SW 1271 (cell line): ENCODE data around the gene TMPRSS2.
"Not testable (repeated sequence)": the region's sequence is repeated elsewhere in the genome, so short reads cannot be mapped to it uniquely, and the experiment has no call there.

Experiments used
- DNase-seq, 2 experiments: peaks; one replicate each; lab custom pipeline; 2025; lab: John Stamatoyannopoulos, UW

The TMPRSS2 gene

DNA sequence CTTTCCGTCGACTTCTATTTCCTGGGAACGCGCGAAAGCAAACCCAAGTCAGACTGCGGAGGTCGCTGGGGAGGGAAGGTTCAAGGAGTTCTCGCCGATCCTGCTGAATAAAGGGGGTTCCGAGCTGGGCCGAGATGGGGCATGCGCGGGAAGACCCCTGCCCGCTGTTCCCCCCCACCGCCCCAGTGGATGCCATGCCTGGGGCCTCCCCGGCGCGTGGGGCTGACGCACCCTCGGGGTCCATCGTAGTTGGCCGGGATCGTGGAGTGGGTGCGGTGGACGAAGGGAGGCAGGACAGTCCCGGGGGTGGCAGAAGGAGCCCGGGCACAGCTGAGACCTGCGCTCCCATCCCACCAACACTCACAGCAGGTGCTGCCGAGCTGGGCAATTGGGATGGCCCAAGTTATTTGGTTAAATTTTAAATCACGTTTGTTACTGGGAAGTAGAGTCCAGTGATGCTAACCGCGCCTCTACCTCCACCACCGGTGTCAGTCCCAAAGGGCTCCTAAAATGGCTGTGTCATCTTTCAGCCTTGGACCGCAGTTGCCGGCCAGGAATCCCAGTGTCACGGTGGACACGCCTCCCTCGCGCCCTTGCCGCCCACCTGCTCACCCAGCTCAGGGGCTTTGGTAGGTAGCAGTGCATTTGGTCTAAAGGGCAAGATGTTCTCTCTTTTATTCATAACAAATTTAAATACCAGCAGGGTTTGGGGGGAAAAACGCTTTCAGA is 81.1 kb downstream of the TMPRSS2 start:
- no peak for DNase-seq

- no peak for DNase-seq
These were observed 81.8 kb downstream of the TMPRSS2 start, which contains the start of gene MX1 for GRCh38 chr21:41425954-41426675. MX1 (plus strand) TSS chr21:41426239; CDS start chr21:41432071, 5,832 bp downstream.

- no peak for DNase-seq
These were observed 82.4 kb downstream of the TMPRSS2 start for GRCh38 chr21:41425588-41425953.

DNA sequence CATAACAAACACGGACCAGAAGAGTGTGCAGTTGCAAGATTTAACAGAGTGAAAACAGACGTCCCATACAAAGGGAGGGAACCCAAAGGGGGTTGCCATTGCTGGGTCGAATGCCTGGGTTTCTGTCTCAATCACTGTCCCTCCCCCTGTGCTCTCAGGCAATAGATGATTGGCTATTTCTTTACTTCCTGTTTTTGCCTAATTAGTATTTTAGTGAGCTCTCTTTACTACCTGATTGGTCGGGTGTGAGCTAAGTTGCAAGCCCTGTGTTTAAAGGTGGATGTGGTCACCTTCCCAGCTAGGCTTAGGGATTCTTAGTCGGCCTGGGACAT is 84.7 kb downstream of the TMPRSS2 start:
- DNase-seq: not testable (repeated sequence)

- no peak for DNase-seq
These were observed 85.2 kb downstream of the TMPRSS2 start for GRCh38 chr21:41422546-41423304.

GRCh38 chr21:41420998-41421397 is 87.0 kb downstream of the TMPRSS2 start:
- DNase-seq: not testable (repeated sequence)

GRCh38 chr21:41419921-41420862 is 87.8 kb downstream of the TMPRSS2 start:
- peak; percentile 39 to 65 for DNase-seq

- no peak for DNase-seq
These were observed 88.8 kb downstream of the TMPRSS2 start for GRCh38 chr21:41418956-41419680.

- DNase-seq: no peak
These were observed 89.6 kb downstream of the TMPRSS2 start for GRCh38 chr21:41418393-41418792.

- not testable (repeated sequence) for DNase-seq
These were observed 90.5 kb downstream of the TMPRSS2 start for GRCh38 chr21:41417505-41417904.
